IMR-90 (cell line): ENCODE results near the gene LRRTM3. TPM values are rescaled to one million over a fixed set of nuclear protein-coding genes. Genes with fewer than 3 reads are reported as not detected.

Experiments
- ATAC-seq: fragments of 200-7000 bp; cut with Tn5 transposase; 2 replicates; pipeline ENCODE4 v1.9.1; 2020; ENCODE audit warnings: low read depth, mild to moderate bottlenecking, moderate library complexity
- BruUV-seq: library from RNA; stranded (reverse); fragments of 400-500 nt; replicated peaks from 2 replicates; lab custom pipeline; 2021; lab: Mats Ljungman, UMichigan
- CTCF ChIA-PET: fragments of 300-600 bp; formaldehyde crosslinking; extraction: SDS; loops from one replicate; lab custom pipeline; 2021; ENCODE audit warnings: antibody characterized with exemption; lab: Yijun Ruan, JAX
- POLR2A ChIA-PET: fragments of 300-600 bp; sonication (Branson Sonifier 250); formaldehyde crosslinking; loops from one replicate; lab custom pipeline; 2022; ENCODE audit warnings: antibody characterized with exemption; ENCODE audit not compliant: unreplicated experiment; lab: Charles Lee
- DNase-seq: peaks from one replicate; pipeline ENCODE4 v3.0.0; 2013
- H2AFZ ChIP-seq: replicated peaks from 2 replicates; pipeline ENCODE3; 2013; ENCODE audit warnings: low read length, mild to moderate bottlenecking; ENCODE audit not compliant: poor library complexity
- H2AK5ac ChIP-seq: 2 replicates; pipeline ENCODE4 v1.6.1; 2013; ENCODE audit warnings: low read depth, low read length, inconsistent platforms
- H2AK9ac ChIP-seq: replicated peaks from 2 replicates; pipeline ENCODE3; 2013; ENCODE audit warnings: mild to moderate bottlenecking, low read depth, low read length, moderate library complexity; ENCODE audit not compliant: poor library complexity
- H2BK120ac ChIP-seq: 2 replicates; pipeline ENCODE4 v1.6.1; 2013; ENCODE audit warnings: low read depth, low read length, inconsistent platforms
- H2BK15ac ChIP-seq: 3 replicates; pipeline ENCODE4 v1.6.1; 2013; ENCODE audit warnings: low read depth, low read length, inconsistent platforms
- H2BK20ac ChIP-seq: 2 replicates; pipeline ENCODE4 v1.6.1; 2013; ENCODE audit warnings: low read depth, mild to moderate bottlenecking, inconsistent platforms, low read length, moderate library complexity
- H2BK5ac ChIP-seq: 2 replicates; pipeline ENCODE4 v1.6.1; 2013; ENCODE audit warnings: mild to moderate bottlenecking, low read depth, low read length, inconsistent platforms; ENCODE audit not compliant: poor library complexity, severe bottlenecking
- H3K14ac ChIP-seq: replicated peaks from 2 replicates; pipeline ENCODE4 v1.6.1; 2013; ENCODE audit warnings: low read depth, low read length, inconsistent platforms
- H3K18ac ChIP-seq: 2 replicates; pipeline ENCODE4 v1.6.1; 2013; ENCODE audit warnings: low read depth, low read length, control low read depth
- H3K23ac ChIP-seq: 2 replicates; pipeline ENCODE4 v1.6.1; 2013; ENCODE audit warnings: low read depth, low read length, inconsistent platforms
- H3K27ac ChIP-seq: 2 replicates; pipeline ENCODE4 v1.5.1; 2013; ENCODE audit warnings: mild to moderate bottlenecking, control low read depth, low read length; ENCODE audit not compliant: insufficient read depth
- H3K27me3 ChIP-seq: 2 replicates; pipeline ENCODE4 v1.6.1; 2013; ENCODE audit warnings: low read length; ENCODE audit not compliant: control insufficient read depth, insufficient read depth
- H3K36me3 ChIP-seq: 2 replicates; pipeline ENCODE4 v1.6.1; 2013; ENCODE audit warnings: low read length, mixed read lengths; ENCODE audit not compliant: control insufficient read depth, insufficient read depth
- H3K4ac ChIP-seq: 2 replicates; pipeline ENCODE4 v1.6.1; 2013; ENCODE audit warnings: low read depth, low read length, inconsistent platforms
- H3K4me1 ChIP-seq: 2 replicates; pipeline ENCODE4 v1.6.1; 2013; ENCODE audit warnings: low read length, mixed read lengths; ENCODE audit not compliant: control insufficient read depth, insufficient read depth
- H3K4me2 ChIP-seq: 2 replicates; pipeline ENCODE4 v1.6.1; 2013; ENCODE audit warnings: low read depth, mild to moderate bottlenecking, control low read depth, low read length, moderate library complexity
- H3K4me3 ChIP-seq: 2 replicates; pipeline ENCODE4 v1.5.1; 2013; ENCODE audit warnings: low read depth, mild to moderate bottlenecking, control low read depth, low read length, moderate library complexity; ENCODE audit not compliant: insufficient read depth
- H3K56ac ChIP-seq: 2 replicates; pipeline ENCODE4 v1.6.1; 2013; ENCODE audit warnings: low read length, inconsistent platforms; ENCODE audit not compliant: insufficient read depth; ENCODE audit errors: extremely low read depth
- H3K79me1 ChIP-seq, 2 experiments: 2 replicates each; pipeline ENCODE4 v1.6.1; 2013; ENCODE audit warnings: low read length in 2 of 2, inconsistent platforms in 1 of 2, low read depth in 1 of 2
- H3K9ac ChIP-seq: 2 replicates; pipeline ENCODE4 v1.6.1; 2013; ENCODE audit warnings: low read depth, low read length, control low read depth
- H3K9me1 ChIP-seq: 2 replicates; pipeline ENCODE4 v1.6.1; 2013; ENCODE audit warnings: low read length, inconsistent platforms; ENCODE audit not compliant: insufficient read depth
- H3K9me3 ChIP-seq: 2 replicates; pipeline ENCODE4 v1.6.1; 2013; ENCODE audit warnings: low read length; ENCODE audit not compliant: control insufficient read depth, insufficient read depth
- H4K20me1 ChIP-seq: 2 replicates; pipeline ENCODE4 v1.6.1; 2013; ENCODE audit warnings: low read length, inconsistent platforms; ENCODE audit not compliant: insufficient read depth
- H4K5ac ChIP-seq: 2 replicates; pipeline ENCODE4 v1.6.1; 2013; ENCODE audit warnings: mild to moderate bottlenecking, low read depth, low read length, control low read depth
- H4K8ac ChIP-seq, 2 experiments: 2 replicates each; pipeline ENCODE4 v1.6.1; 2013; ENCODE audit warnings: low read depth in 2 of 2, low read length in 2 of 2, control low read depth in 1 of 2, inconsistent platforms in 1 of 2
- H4K91ac ChIP-seq: 2 replicates; pipeline ENCODE4 v1.6.1; 2013; ENCODE audit warnings: low read depth, low read length, inconsistent platforms; ENCODE audit not compliant: insufficient read depth
- BHLHE40 ChIP-seq: fragments of 150-350 bp; IDR thresholded peaks from 2 replicates; pipeline ENCODE4 v1.6.1; 2016; ENCODE audit warnings: mild to moderate bottlenecking, low read depth, low read length
- CEBPB ChIP-seq: IDR thresholded peaks from 2 replicates; pipeline ENCODE4 v1.6.1; 2012; ENCODE audit warnings: low read depth, low read length, improper control_type of control experiment
- FOS ChIP-seq: fragments of 150-350 bp; IDR thresholded peaks from 2 replicates; pipeline ENCODE4 v1.6.1; 2016; ENCODE audit warnings: low read depth, low read length
- MAFK ChIP-seq: IDR thresholded peaks from 2 replicates; pipeline ENCODE4 v1.6.1; 2012; ENCODE audit warnings: low read depth, low read length, improper control_type of control experiment
- MXI1 ChIP-seq: IDR thresholded peaks from 2 replicates; pipeline ENCODE4 v1.6.1; 2012; ENCODE audit warnings: low read depth, mild to moderate bottlenecking, low read length, moderate library complexity, borderline replicate concordance
- NFE2L2 ChIP-seq: fragments of 150-350 bp; IDR thresholded peaks from 2 replicates; pipeline ENCODE4 v1.6.1; 2016; ENCODE audit warnings: low read depth, mild to moderate bottlenecking, low read length
- POLR2A ChIP-seq: IDR thresholded peaks from 2 replicates; pipeline ENCODE4 v1.6.1; 2012; ENCODE audit warnings: mild to moderate bottlenecking, low read depth, low read length
- RAD21 ChIP-seq: IDR thresholded peaks from 2 replicates; pipeline ENCODE4 v1.6.1; 2012; ENCODE audit warnings: low read length, improper control_type of control experiment
- RCOR1 ChIP-seq: IDR thresholded peaks from 2 replicates; pipeline ENCODE4 v1.6.1; 2012; ENCODE audit warnings: mild to moderate bottlenecking, low read length, improper control_type of control experiment; ENCODE audit not compliant: insufficient replicate concordance
- RFX5 ChIP-seq: IDR thresholded peaks from 2 replicates; pipeline ENCODE4 v1.8.0; 2012; ENCODE audit warnings: low read depth, mild to moderate bottlenecking, low read length, moderate library complexity
- WGBS, 2 experiments: methylation state at CpG; one replicate each; pipeline versions ENCODE4 v1.1.5 to v1.1.7; 2013; ENCODE audit warnings: missing lambda C conversion rate in 2 of 2; ENCODE audit not compliant: insufficient read length in 1 of 2; ENCODE audit errors: extremely low coverage in 2 of 2; 5-methylcytosine and 5-hydroxymethylcytosine counted together
- dilution Hi-C: fragments of 300-500 bp; cut with HindIII; formaldehyde crosslinking; loops from one replicate; pipeline ENCODE4 v1.14.3; 2018; ENCODE audit warnings: low sequenced_read_pairs; ENCODE audit not compliant: unreplicated experiment
- in situ Hi-C: fragments of 300-500 bp; cut with MboI; formaldehyde crosslinking; loops from 3 replicates; pipeline ENCODE4 v1.14.3; 2019; ENCODE audit warnings: low sequenced_read_pairs, inconsistent platforms, mixed read lengths
- intact Hi-C: fragments of 100-400 bp; cut with micrococcal nuclease; formaldehyde crosslinking; loops from 2 replicates; pipeline ENCODE4 v1.10.0; 2022
- polyA plus RNA-seq, 3 experiments: library from polyadenylated mRNA; depleted of rRNA; stranded (reverse); fragments of >200 nt; gene quantifications; 2 replicates each; pipeline ENCODE4 v1.2.3, GENCODE V29; 2012; ENCODE audit warnings: low replicate concordance in 1 of 3
- total RNA-seq: library from RNA; depleted of rRNA; stranded (reverse); fragments of >200 nt; gene quantifications from 2 replicates; pipeline ENCODE4 v1.2.3, GENCODE V29; 2012

LRRTM3 gene
- total and polyA plus RNA-seq, 2 of the 4 experiments (the other 2 are of a cell fraction): under 0.01 TPM; not detected in 1

DNA sequence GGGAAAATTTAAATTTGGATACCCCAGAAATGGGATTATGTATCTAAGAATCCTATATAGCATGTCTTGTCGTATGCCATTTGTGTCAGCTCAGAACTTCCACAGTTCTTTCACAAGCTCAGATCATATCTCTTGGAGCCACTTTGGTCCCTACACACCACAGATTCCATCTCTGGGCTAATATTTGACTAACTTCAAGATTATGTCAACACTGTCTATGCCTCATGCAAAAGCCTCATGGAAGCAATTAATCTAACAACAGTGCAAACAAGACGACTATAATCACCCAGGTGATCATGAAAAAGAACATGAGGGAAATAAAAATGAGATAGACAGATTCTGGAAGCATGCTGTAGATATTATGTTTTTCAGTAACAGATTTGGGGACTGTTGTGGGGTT, 189.1 kb downstream of the LRRTM3 start:
- Histone ChIP-seq H4K91ac (no peak overlapping the region), H4K8ac (no peak overlapping the region), H3K14ac (no peak overlapping the region), H3K4me1 (no peaks in the 10 kb centered on the region), H3K18ac (no peak overlapping the region), H2AFZ (no peak overlapping the region), H3K4me3 (no peak overlapping the region), H3K27me3 (no peaks in the 10 kb centered on the region), H3K27ac (no peak overlapping the region), H2AK5ac (no peak overlapping the region), H2AK9ac (no peak overlapping the region), H3K36me3 (no peaks in the 10 kb centered on the region), H3K9me1 (no peaks in the 10 kb centered on the region), H3K4me2 (no peak overlapping the region), H4K5ac (no peak overlapping the region), H4K20me1 (no peaks in the 10 kb centered on the region), H2BK5ac (no peak overlapping the region), H2BK20ac (no peak overlapping the region), H2BK120ac (no peak overlapping the region), H3K4ac (no peak overlapping the region), H3K79me1 (no peaks in the 10 kb centered on the region), H3K9me3 (no peaks in the 10 kb centered on the region), H2BK15ac (no peak overlapping the region), H3K23ac (no peak overlapping the region), H3K56ac (no peak overlapping the region), H3K9ac (no peak overlapping the region)
- intact Hi-C loops (loop anchor here (1.0 kb wide), 1 partner anchor 37 kb away; no protein-coding TSS in a partner anchor), in situ Hi-C loops (no loop called here), dilution Hi-C loops (no loop called here)
- ATAC-seq (no peak), DNase-seq (no peak)
- no peak for TF ChIP-seq RCOR1
- no peak for TF ChIP-seq BHLHE40
- TF ChIP-seq MAFK: no peak
- TF ChIP-seq RFX5: no peak
- TF ChIP-seq RAD21: no peak
- no peak for TF ChIP-seq MXI1
- no peak for TF ChIP-seq CEBPB
- TF ChIP-seq FOS: no peak
- no peak for TF ChIP-seq POLR2A
- no peak for TF ChIP-seq NFE2L2
- no CpG with 5 or more reads among the region's 2 CpGs for WGBS, 2 experiments
- no TSS peak for BruUV-seq
- ChIA-PET POLR2A (no interaction called here), CTCF (no interaction called here)
